ENCODE measurements around the gene WDR70. TPM values are rescaled to one million over a fixed set of nuclear protein-coding genes. Genes with fewer than 3 reads are reported as not detected.

WDR70 gene
- total RNA-seq, 1 experiment from 2014 or later: 40.2 TPM

- Mint-ChIP-seq H3K4me3 (ENCODE audit: unreplicated experiment) (no peak overlapping the region), H3K27me3 (ENCODE audit: insufficient read depth, unreplicated experiment) (no peaks in the 10 kb centered on the region), H3K4me1 (ENCODE audit: low read depth, unreplicated experiment) (no peaks in the 10 kb centered on the region), H3K27ac (ENCODE audit: unreplicated experiment) (no peak overlapping the region), H3K9me3 (ENCODE audit: unreplicated experiment) (peaks cover 26% of the 10 kb centered on the region), H3K36me3 (ENCODE audit: insufficient read depth, unreplicated experiment) (peaks cover 4% of the 10 kb centered on the region)
- Histone ChIP-seq H3K4me3 (ENCODE audit: low read depth, low read length) (no peak overlapping the region), H3K36me3 (ENCODE audit: control insufficient read depth, insufficient read depth, low read length) (0 out of 2 replicates have a peak, but pooled peaks cover 1% of the 10 kb centered on the region), H3K4me1 (0 out of 2 replicates have a peak, but pooled peaks cover 4% of the 10 kb centered on the region), H3K27me3 (replicated peaks; ENCODE audit: control insufficient read depth, insufficient read depth, low read length) (no peaks in the 10 kb centered on the region), H3K9me3 (peaks cover 5% of the 10 kb centered on the region; the same call in 1 of the 2 replicates)
- no TSS peak for BruUV-seq (replicated peaks)
- ChIA-PET CTCF (no interaction called here), POLR2A (no interaction called here)
- intact Hi-C loops (cut with micrococcal nuclease; ENCODE audit: unreplicated experiment): no loop called here
- DNase-seq: no peak
- no peak for TF ChIP-seq CTCF (IDR thresholded peaks at IDR 0.05; ENCODE audit: insufficient read depth in 1 of 2, low read depth in 1 of 2, low read length in 1 of 2, severe bottlenecking in 1 of 2, unreplicated experiment in 1 of 2)
Measured at GRCh38 chr5:37520811-37521210, 141.7 kb downstream of the WDR70 start.

GRCh38 chr5:37532976-37533740, 154.0 kb downstream of the WDR70 start:
- Mint-ChIP-seq H3K9me3 (ENCODE audit: unreplicated experiment) (peaks cover 13% of the 10 kb centered on the region), H3K27ac (ENCODE audit: unreplicated experiment) (no peak overlapping the region), H3K4me3 (ENCODE audit: unreplicated experiment) (no peak overlapping the region), H3K36me3 (ENCODE audit: insufficient read depth, unreplicated experiment) (no peaks in the 10 kb centered on the region), H3K4me1 (ENCODE audit: low read depth, unreplicated experiment) (no peaks in the 10 kb centered on the region), H3K27me3 (ENCODE audit: insufficient read depth, unreplicated experiment) (no peaks in the 10 kb centered on the region)
- Histone ChIP-seq H3K4me3 (ENCODE audit: low read depth, low read length) (no peak overlapping the region), H3K27me3 (replicated peaks; ENCODE audit: control insufficient read depth, insufficient read depth, low read length) (no peaks in the 10 kb centered on the region), H3K4me1 (no peaks in the 10 kb centered on the region), H3K9me3 (no peaks in the 10 kb centered on the region), H3K36me3 (ENCODE audit: control insufficient read depth, insufficient read depth, low read length) (no peaks in the 10 kb centered on the region)
- DNase-seq: no peak
- no TSS peak for BruUV-seq (replicated peaks)
- ChIA-PET CTCF (no interaction called here), POLR2A (no interaction called here)
- TF ChIP-seq CTCF (IDR thresholded peaks at IDR 0.05; ENCODE audit: insufficient read depth in 1 of 2, low read depth in 1 of 2, low read length in 1 of 2, severe bottlenecking in 1 of 2, unreplicated experiment in 1 of 2): no peak
- intact Hi-C loops (cut with micrococcal nuclease; ENCODE audit: unreplicated experiment): no loop called here

GRCh38 chr5:37533851-37534250, 154.7 kb downstream of the WDR70 start:
- no peaks in the 10 kb centered on the region for H3K36me3 Mint-ChIP-seq (ENCODE audit: insufficient read depth, unreplicated experiment)
- POLR2A ChIA-PET: no interaction called here
- Histone ChIP-seq H3K4me3 (ENCODE audit: low read depth, low read length) (no peak overlapping the region), H3K27me3 (replicated peaks; ENCODE audit: control insufficient read depth, insufficient read depth, low read length) (no peaks in the 10 kb centered on the region), H3K9me3 (no peaks in the 10 kb centered on the region), H3K4me1 (no peaks in the 10 kb centered on the region), H3K36me3 (ENCODE audit: control insufficient read depth, insufficient read depth, low read length) (no peaks in the 10 kb centered on the region)
- no peak overlapping the region for H3K27ac Mint-ChIP-seq (ENCODE audit: unreplicated experiment)
- no peaks in the 10 kb centered on the region for H3K4me1 Mint-ChIP-seq (ENCODE audit: low read depth, unreplicated experiment)
- H3K9me3 Mint-ChIP-seq (ENCODE audit: unreplicated experiment): peaks cover 13% of the 10 kb centered on the region
- H3K27me3 Mint-ChIP-seq (ENCODE audit: insufficient read depth, unreplicated experiment): no peaks in the 10 kb centered on the region
- CTCF ChIA-PET: no interaction called here
- BruUV-seq (replicated peaks): no TSS peak
- intact Hi-C loops (cut with micrococcal nuclease; ENCODE audit: unreplicated experiment): no loop called here
- DNase-seq: no peak
- no peak overlapping the region for H3K4me3 Mint-ChIP-seq (ENCODE audit: unreplicated experiment)
- TF ChIP-seq CTCF (IDR thresholded peaks at IDR 0.05; ENCODE audit: insufficient read depth in 1 of 2, low read depth in 1 of 2, low read length in 1 of 2, severe bottlenecking in 1 of 2, unreplicated experiment in 1 of 2): no peak
